ENCODE measurements around the gene WTAP.

WTAP gene

GRCh38 chr6:159801935-159802334 lies 74.6 kb downstream of the WTAP start:
- no peaks in the 10 kb centered on the region for H3K9me3 ChIP-seq
- no peaks in the 10 kb centered on the region for H3K27me3 ChIP-seq
- no peaks in the 10 kb centered on the region for H3K4me1 ChIP-seq
- peaks cover 19% of the 10 kb centered on the region for H3K36me3 ChIP-seq
- no peak for DNase-seq
- no peak for TF ChIP-seq CTCF (IDR thresholded peaks at IDR 0.05; ENCODE audit: low read depth, low read length)
- no peak overlapping the region for H3K4me3 ChIP-seq (ENCODE audit: low read depth, low read length)

- H3K4me3 ChIP-seq (ENCODE audit: low read depth, low read length): no peak overlapping the region
- no peaks in the 10 kb centered on the region for H3K9me3 ChIP-seq
- H3K4me1 ChIP-seq: no peaks in the 10 kb centered on the region
- no peaks in the 10 kb centered on the region for H3K27me3 ChIP-seq
- H3K36me3 ChIP-seq: no peaks in the 10 kb centered on the region
- TF ChIP-seq CTCF (IDR thresholded peaks at IDR 0.05; ENCODE audit: low read depth, low read length): no peak
- no peak for DNase-seq
Measured at GRCh38 chr6:159804504-159804903, 77.2 kb downstream of the WTAP start.

GRCh38 chr6:159805440-159806020 lies 78.2 kb downstream of the WTAP start:
- Histone ChIP-seq H3K27me3 (no peaks in the 10 kb centered on the region), H3K9me3 (no peaks in the 10 kb centered on the region), H3K36me3 (no peaks in the 10 kb centered on the region), H3K4me1 (no peaks in the 10 kb centered on the region), H3K4me3 (ENCODE audit: low read depth, low read length) (no peak overlapping the region)
- no peak for TF ChIP-seq CTCF (IDR thresholded peaks at IDR 0.05; ENCODE audit: low read depth, low read length)
- DNase-seq: no peak

Data from BE2C (cell line).